NOMO-1 treated with dmso at 0.1 percent for 144 hours (cell line): ENCODE results near the gene CCNL1.
"Not testable (repeated sequence)": the region's sequence is repeated elsewhere in the genome, so short reads cannot be mapped to it uniquely, and the experiment has no call there.

Experiments used
- DNase-seq: peaks from one replicate; lab custom pipeline; 2025; ENCODE audit not compliant: unreplicated experiment; lab: John Stamatoyannopoulos, UW

The CCNL1 gene

DNA sequence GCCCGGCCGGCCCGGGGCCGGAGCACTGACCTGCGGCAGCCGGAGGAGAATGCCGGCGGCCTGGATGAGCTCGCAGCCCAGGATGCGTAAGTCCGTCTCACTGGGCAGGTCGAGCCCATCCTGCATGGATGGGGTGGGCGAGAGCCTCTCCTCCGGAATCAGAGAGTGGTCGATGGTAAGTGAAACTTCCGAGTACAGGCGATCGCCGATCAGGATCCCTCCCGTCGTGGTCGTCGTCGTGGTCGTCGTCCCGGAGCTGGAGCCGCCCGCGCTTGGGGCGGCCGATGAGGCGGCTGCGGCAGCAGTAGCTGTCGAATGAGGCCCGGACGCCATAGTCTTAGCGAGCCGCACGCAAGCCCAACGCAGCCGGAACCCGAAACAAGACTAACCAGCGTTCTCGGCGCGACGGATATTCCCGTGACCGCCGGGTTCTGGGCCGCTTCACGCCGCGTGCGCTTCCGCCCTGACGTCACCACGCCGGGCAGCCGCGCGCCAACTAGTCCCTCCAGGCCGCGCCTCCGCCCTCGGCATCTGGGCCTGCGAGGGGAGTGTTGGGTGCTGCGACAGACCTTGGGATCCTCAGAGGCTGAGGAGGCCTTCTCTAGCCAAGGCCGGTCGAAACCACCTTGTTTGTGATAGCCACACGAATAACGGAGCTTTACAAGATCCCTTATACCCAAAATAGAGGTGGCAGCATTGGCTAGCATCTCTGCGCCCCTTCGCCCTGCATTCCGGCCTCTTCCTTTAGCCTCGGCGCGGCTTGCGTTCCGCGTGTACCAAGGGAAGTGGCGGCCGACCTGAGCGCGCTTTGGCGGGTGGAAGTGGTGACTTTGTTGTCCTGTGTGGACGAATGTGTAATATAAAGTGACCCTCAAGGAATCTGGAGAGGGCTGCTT lies at the start of gene CCNL1:
CCNL1 (minus strand) TSS at position 386 of the 896 bp plus-strand sequence; CDS start at position 333, 53 bp downstream.
- DNase-seq, result peak; percentile 97

DNA sequence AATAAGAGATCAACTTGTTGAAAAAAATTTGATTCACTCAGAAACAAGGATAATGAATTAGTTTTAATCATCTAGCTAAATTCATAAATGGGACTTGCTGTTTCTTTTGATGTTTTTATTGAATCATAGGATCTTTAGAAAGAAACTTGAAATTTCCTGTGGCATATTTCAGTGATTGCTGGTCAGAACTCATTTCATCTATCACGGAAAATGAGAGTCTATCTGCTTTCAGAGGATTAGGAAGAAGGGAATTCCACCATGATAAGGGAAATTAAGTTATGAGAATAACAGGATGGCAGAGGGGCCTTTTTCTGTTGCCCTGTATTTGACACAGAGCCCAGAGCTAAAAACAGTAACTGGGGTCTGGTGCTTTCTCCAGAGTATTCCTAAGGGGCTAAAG lies 44.9 kb upstream of the CCNL1 start:
- DNase-seq, result no peak

DNA sequence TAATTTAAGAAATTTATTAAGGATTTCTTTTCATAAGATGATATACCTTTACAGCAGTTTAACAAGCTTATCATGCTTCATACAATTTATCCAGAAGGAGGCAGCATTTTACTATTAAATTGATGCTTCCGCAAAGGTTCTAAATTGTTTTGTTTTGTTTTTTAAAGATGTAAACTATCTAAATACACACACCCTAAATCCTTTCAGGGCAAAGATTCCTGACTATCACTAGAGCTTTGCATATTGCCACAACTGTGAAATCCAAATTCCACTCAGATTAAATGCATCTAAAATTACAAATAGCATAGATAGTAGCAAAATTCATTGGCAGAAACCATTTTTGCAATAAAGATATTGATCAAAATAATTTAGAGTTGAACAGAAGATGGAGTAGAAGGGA lies 44.5 kb upstream of the CCNL1 start:
- DNase-seq, result no peak

DNA sequence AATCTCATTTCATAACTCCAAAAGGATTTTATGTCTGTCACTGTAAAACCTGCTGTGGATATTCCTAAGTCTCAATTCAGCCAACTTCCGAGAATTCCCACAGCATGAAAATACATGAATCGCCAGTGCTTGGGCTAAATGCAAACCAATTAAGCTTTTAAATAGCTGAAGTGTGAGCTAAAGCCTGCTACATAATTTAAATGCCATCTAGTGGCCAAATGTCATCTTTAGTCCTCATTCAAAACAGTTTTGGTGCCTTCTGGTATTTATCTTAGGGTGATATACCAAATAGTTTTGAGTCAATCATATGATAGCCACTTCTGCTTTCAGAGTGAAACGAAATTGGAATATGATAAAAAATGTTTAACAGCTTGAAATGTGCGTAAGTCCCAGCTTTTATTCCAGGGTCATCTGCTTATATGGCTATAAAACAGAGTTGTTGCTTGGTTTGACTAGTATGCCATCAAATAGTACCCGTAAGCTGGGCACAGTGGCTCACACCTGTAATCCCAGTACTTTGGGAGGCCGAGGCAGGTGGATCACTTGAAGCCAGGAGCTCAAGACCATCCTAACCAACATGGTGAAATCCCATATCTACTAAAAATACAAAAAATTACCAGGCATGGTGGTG lies 41.8 kb upstream of the CCNL1 start:
- DNase-seq, result peak; percentile 7

DNA sequence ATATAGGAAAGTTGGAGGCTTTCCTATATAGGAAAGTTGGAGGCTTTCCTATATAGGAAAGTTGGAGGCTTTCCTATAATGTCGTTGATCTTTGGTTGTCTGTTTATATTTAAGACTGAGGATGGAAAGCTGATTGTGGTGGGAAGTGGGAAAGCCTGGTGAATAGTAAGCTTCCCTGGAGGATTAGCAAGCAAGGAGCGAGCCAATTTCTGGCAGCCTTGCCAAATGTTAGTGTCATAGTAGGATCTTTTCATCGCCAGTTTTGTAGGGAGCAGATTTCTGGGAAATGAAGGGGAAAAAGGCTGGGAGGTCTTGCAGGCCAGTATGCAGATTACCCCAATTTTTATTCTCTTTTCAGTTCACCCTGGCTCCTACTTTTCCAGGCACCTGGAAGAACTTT lies 39.9 kb upstream of the CCNL1 start:
- DNase-seq, result no peak

DNA sequence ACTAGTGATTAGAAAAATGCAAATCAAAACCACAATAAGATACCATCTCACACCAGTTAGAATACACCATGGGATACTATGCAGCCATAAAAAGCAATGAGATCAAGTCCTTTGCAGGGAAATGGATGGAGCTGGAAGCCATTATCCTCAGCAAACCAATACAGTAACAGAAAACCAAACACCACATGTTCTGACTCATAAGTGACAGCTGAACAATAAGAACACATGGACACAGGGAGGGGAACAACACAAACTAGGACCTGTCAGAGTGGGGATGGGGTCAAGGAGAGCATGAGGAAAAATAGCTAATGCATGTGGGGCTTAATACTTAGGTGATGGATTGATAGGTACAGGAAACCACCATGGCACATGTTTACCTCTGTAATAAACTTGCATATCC lies 36.0 kb upstream of the CCNL1 start:
- no peak for DNase-seq

DNA sequence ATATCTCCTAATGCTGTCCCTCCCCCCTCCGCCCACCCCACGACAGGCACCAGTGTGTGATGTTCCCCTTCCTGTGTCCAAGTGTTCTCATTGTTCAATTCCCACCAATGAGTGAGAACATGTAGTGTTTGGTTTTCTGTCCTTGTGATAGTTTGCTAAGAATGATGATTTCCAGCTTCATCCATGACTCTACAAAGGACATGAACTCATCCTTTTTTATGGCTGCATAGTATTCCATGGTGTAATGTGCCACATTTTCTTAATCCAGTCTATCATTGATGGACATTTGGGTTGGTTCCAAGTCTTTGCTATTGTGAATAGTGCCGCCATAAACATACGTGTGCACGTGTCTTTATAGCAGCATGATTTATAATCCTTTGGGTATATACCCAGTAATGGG lies 31.2 kb upstream of the CCNL1 start:
- DNase-seq, result not testable (repeated sequence)

DNA sequence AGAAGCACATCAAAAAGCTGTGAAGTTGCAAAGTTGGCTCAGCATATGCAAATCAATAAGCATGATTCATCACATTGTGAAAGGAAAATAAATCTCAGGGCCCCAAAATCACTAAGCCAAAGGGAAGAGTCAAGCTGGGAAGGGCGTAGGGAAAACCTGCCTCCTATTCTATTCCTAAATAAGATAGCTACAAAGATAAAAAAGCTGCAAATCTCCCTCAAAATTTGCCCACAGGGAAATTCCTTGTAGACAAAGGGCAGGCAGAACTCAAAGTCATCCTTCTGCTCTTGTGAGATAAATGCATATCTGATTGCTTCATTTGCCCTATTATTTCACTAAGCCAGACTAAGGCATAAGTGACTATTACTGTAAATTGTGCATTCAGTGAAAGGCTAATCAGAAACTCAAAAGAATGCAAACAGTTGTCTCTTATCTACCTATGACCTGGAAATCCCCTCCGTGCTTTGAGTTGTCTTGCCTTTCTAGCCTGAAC lies 30.5 kb upstream of the CCNL1 start:
- no peak for DNase-seq

DNA sequence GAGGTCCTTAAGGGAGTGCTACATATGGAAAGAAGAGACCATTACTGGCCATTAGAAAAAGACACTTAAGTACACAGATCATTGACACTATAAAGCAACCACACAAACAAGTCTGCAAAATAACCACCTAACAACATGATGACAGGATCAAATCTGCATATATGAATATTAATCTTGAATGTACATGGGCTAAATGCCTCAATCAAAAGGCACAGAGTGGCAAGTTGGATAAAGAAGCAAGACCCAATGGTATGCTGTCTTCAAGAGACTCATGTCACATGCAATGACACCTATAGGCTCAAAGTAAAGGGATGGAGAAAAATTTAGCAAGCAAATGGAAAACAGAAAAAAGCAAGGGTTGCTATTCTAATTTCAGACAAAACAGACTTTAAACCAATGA lies 28.4 kb upstream of the CCNL1 start:
- DNase-seq, result no peak

DNA sequence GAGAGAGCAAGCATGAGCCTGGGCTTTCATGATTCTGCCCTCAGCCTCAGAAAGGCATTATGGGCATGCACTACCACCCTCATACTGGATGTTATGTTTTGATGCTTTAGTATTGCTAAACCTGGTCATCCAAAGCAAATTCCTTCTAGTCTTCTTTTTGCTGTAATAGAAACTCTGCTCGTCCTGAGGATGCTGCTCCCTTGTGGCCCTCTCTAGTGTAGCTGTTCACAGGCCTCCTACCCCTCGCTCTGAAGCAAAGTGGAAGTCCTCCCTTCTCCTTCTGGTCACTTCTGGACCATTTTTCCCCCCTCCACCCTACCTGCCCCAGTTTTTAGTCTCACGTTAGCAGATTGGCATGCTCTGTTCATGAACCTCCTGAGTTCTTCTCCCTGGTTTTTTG lies 22.9 kb upstream of the CCNL1 start:
- no peak for DNase-seq

DNA sequence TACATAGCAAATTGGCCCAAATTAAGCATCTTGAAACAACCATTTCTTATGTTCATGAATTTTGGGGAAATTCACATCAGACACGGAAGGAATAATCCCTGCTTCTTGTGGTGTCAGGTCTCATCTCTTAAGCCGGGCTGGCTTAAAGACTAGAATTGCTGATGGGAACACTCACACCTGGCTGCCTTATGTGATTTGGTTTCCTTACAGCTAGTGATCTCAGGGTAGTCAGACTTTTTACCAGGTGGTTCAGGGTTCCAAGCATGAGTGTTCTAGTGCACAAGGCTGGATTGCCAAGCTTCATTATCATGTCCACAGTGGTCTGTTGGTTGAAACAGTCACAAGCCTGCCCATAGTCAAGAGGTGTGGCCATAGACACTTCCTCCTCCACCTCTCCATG lies 20.3 kb upstream of the CCNL1 start:
- no peak for DNase-seq

DNA sequence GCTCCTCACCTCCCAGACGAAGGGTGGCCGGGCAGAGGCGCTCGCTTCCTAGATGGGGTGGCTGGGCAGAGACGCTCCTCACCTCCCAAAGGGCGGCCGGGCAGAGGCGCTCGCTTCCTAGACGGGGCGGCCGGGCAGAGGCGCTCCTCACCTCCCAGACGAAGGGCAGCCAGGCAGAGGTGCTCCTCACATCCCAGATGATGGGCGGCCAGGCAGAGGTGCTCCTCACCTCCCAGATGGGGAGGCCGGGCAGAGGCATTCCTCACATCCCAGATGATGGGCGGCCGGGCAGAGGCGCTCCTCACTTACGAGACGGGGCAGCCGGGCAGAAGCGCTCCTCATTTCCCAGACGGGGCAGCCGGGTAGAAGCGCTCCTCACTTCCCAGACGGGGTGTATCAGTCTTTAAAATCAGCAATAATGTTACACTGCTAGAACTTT lies 19.4 kb upstream of the CCNL1 start:
- no peak for DNase-seq

DNA sequence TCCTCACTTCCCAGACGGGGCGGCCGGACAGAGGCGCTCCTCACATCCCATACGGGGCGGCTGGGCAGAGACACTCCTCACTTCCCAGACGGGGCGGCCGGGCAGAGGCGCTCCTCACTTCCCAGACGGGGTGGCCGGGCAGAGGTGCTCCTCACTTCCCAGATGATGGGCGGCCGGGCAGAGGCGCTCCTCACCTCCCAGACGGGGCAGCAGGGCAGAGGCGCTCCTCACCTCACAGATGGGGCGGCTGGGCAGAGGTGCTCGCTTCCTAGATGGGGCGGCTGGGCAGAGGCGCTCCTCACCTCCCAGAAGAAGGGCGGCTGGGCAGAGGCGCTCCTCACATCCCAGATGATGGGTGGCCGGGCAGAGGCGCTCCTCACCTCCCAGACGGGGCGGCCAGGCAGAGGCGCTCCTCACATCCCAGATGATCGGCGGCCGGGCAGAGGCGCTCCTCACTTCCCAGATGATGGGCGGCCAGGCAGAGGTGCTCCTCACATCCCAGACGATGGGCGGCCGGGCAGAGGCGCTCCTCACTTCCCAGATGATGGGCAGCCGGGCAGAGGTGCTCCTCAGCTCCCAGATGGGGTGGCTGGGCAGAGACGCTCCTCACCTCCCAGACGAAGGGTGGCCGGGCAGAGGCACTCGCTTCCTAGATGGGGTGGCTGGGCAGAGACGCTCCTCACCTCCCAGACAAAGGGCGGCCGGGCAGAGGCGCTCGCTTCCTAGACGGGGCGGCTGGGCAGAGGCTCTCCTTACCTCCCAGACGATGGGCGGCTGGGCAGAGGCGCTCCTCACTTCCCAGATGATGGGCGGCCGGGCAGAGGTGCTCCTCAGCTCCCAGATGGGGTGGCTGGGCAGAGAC lies 18.8 kb upstream of the CCNL1 start:
- DNase-seq, result not testable (repeated sequence)

DNA sequence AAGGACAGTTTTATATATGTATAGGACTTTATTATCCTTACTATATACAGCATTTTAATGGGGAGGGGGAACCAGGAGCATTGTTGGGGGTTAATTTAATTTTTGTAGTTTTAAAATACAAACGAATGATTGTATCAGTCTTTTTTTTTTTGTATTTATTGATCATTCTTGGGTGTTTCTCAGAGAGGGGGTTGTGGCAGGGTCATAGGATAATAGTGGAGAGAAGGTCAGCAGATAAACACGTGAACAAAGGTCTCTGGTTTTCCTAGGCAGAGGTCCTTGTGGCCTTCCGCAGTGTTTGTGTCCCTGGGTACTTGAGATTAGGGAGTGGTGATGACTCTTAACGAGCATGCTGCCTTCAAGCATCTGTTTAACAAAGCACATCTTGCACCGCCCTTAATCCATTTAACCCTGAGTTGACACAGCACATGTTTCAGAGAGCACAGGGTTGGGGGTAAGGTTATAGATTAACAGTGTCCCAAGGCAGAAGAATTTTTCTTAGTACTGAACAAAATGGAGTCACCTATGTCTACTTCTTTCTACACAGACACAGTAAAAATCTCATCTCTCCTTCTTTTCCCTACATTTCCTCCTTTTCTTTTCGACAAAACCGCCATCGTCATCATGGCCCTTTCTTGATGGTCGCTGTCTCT lies 18.0 kb upstream of the CCNL1 start:
- DNase-seq, result not testable (repeated sequence)

DNA sequence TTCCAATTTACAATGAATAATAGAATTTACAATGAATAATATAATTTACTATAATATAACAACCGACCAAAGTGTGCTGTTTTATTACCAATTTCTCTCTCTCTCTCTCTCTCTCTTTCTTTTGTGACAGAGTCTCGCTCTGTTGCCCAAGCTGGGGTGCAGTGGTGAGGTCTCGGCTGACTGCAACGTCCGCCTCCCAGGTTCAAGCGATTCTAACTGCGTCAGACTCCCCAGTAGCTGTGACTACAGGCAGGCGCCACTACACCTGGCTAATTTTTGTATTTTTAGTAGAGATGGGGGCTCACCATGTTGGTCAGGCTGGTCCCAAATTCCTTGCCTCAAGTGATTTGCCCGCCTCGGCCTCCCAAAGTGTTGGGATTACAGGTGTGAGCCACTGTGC lies 17.0 kb upstream of the CCNL1 start:
- DNase-seq, result no peak

DNA sequence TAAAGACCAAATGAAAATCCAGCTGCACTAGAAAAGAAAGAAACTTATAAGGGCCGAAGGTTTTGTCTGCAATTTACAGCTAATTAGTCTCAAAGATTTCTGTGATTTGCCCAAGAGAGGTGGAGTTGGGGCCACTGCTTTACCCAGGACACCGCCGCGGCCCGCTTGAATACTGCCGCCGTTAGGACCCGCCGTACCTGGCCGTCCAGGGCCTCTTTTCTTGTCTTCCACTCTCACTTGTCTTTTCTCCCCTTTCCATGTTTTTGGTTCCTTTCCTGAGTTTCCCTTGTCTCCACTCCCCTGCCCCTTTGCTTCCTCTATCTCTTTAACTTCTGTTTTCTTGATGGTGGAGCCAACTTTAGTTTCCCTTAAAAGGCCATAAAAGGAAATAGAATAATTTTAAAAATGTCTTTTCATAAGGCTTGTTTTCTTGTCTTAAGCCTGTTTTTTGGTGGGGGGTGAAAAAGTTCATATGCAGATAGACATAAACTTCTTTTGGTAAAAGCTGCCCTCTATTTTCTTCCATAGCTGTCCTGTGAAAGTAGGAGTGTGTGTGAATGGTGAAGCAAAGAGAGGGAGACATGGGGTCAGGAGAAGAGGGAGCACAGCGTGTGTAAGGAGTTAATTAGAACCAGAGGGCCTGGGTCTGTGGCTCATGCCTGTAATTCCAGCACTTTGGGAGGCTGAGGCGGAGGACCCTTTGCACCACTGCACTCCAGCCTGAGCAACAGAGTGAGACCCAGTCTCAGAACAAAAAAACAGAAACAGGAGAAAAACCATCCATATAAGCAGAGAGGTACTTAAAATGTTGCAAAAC lies 16.0 kb upstream of the CCNL1 start:
- DNase-seq, result peak; percentile 40

DNA sequence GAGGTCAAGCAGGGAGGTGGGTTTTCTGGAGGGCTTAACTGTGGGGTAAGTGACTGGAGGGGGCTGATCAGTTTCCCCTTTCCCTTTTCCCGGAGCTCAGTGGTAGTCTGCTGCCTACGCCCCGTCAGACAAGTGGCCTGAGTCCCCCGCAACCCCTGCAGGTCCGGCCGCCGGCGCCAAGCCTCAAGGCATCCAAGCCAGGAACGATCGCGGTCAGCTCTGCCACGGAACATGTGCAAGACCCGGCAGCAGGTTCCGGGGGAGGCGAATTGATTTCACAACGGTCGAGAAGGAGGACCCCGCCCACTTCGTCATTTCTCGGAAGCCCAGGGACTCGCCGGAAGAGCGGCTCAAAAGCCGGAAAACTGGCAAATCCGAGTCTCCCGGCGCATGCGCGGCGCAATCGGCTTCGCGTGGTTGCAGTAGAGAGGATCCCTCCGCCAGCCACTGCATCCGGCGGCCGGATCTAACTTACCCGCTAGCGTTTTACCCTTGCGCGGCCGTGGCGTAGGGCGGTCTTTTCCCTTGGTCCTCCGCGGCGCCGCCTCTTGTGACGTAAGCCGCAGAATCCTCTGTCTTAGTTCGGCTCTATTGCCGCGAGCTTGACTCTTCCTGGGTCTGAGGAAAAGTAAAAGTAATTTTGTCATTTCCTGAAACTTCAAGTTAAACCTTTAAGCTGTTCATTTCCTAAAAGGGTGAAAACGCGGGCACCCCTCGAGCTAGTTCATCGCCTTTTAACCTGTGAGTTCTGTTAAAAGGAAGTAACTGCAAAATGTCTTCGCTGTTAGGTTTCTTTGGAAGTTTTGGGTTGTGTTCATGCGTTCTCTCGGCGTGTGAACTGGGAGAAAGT lies 14.9 kb upstream of the CCNL1 start:
- peak; percentile 100 for DNase-seq

DNA sequence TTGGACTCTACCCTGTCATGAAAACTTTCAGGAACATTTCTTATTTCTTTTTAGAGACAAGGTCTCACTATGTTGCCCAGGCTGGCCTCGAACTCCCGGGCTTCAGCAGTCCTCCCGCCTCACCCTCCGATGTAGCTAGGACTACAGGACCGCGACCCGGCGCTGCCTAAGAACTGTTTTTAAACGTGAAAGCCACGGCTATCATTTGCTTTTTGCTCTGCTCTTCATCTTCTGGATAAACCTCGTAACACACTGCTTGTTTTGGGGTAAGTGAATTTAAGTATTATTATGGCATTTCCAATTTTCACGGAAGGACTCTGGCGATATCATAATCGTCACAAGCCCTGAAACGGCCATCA lies 14.3 kb upstream of the CCNL1 start:
- DNase-seq, result no peak

DNA sequence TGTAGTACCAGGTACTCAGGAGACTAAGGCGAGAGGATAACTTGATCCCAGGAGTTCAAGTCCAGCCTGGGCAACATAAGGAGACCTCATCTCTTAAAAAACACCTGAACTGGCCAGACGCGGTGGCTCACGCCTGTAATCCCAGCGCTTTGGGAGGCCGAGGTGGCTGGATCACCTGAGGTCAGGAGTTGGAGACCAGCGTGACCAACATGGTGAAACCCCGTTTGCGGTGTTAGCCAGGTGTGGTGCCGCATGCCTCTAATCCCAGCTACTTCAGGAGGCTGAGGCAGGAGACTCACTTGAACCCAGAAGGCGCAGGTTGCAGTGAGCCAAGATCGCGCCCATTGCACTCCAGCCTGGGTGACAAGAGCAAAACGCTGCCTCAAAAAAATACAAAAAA lies 13.4 kb upstream of the CCNL1 start:
- DNase-seq, result not testable (repeated sequence)
